SJSA1 (cell line): Measurements from ENCODE around the gene MFSD2A. TPM values are rescaled to one million over a fixed set of nuclear protein-coding genes. Genes with fewer than 3 reads are reported as not detected.

Experiments used
- DNase-seq, 2 experiments: peaks; one replicate each; pipeline ENCODE4 v3.0.0-alpha.2; 2015 to 2020; ENCODE audit warnings: low spot score in 2 of 2, low read depth in 1 of 2
- H3K27ac ChIP-seq: fragments of 250-450 bp; sonication (Bioruptor Pico); 2 replicates; pipeline ENCODE4 v1.5.1; 2020; ENCODE audit warnings: mild to moderate bottlenecking, moderate library complexity
- H3K27me3 ChIP-seq: fragments of 250-450 bp; sonication (Bioruptor Pico); replicated peaks from 2 replicates; pipeline ENCODE4 v1.5.1; 2020; ENCODE audit warnings: mild to moderate bottlenecking, moderate library complexity
- H3K36me3 ChIP-seq: fragments of 250-450 bp; sonication (Bioruptor Pico); 2 replicates; pipeline ENCODE4 v1.5.1; 2020; ENCODE audit warnings: mild to moderate bottlenecking
- H3K4me1 ChIP-seq: fragments of 250-450 bp; sonication (Bioruptor Pico); replicated peaks from 2 replicates; pipeline ENCODE4 v1.6.1; 2021; ENCODE audit warnings: mild to moderate bottlenecking
- H3K4me3 ChIP-seq: fragments of 250-450 bp; sonication (Bioruptor Pico); 2 replicates; pipeline ENCODE4 v1.5.1; 2020; ENCODE audit warnings: mild to moderate bottlenecking
- H3K9me3 ChIP-seq: fragments of 250-450 bp; sonication (Bioruptor Pico); replicated peaks from 2 replicates; pipeline ENCODE4 v1.5.1; 2020; ENCODE audit warnings: mild to moderate bottlenecking
- total RNA-seq: library from RNA; depleted of rRNA; stranded (reverse); fragments of >200 nt; shearing (Covaris generic); gene quantifications from 2 replicates; pipeline ENCODE4 v1.2.3, GENCODE V29; 2014

Gene MFSD2A
- total RNA-seq, 1 experiment from 2014 or later = 13.8 TPM

DNA sequence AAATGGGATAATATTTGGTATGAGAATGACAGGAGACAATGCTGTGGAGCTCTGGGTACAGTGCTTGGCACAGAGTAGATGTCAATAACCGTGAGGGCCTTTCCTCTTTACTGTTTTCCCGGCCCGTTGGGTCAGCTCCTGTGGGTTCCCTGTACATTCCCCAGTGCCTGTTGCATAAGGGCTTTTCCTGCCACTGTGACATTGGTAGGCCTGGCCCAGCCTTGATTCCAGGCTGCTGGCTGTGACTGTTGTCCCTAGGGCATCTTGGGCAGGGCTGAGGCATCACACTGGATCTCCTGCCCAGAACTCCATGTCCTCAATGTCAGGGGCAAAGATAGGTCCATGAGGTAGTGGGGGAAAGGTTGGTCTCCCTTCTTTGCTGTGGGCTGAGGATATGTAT lies 27.4 kb upstream of the MFSD2A start:
- H3K27ac ChIP-seq = no peak overlapping the region
- no peaks in the 10 kb centered on the region for H3K9me3 ChIP-seq
- no peak overlapping the region for H3K4me3 ChIP-seq
- no peak for DNase-seq
- no peaks in the 10 kb centered on the region for H3K36me3 ChIP-seq
- no peaks in the 10 kb centered on the region for H3K4me1 ChIP-seq
- no peaks in the 10 kb centered on the region for H3K27me3 ChIP-seq

GRCh38 chr1:39928809-39929587 lies 25.9 kb upstream of the MFSD2A start:
- Histone ChIP-seq H3K9me3 (no peaks in the 10 kb centered on the region), H3K27me3 (no peaks in the 10 kb centered on the region), H3K4me1 (no peaks in the 10 kb centered on the region), H3K27ac (no peak overlapping the region), H3K4me3 (no peak overlapping the region), H3K36me3 (no peaks in the 10 kb centered on the region)
- no peak for DNase-seq

DNA sequence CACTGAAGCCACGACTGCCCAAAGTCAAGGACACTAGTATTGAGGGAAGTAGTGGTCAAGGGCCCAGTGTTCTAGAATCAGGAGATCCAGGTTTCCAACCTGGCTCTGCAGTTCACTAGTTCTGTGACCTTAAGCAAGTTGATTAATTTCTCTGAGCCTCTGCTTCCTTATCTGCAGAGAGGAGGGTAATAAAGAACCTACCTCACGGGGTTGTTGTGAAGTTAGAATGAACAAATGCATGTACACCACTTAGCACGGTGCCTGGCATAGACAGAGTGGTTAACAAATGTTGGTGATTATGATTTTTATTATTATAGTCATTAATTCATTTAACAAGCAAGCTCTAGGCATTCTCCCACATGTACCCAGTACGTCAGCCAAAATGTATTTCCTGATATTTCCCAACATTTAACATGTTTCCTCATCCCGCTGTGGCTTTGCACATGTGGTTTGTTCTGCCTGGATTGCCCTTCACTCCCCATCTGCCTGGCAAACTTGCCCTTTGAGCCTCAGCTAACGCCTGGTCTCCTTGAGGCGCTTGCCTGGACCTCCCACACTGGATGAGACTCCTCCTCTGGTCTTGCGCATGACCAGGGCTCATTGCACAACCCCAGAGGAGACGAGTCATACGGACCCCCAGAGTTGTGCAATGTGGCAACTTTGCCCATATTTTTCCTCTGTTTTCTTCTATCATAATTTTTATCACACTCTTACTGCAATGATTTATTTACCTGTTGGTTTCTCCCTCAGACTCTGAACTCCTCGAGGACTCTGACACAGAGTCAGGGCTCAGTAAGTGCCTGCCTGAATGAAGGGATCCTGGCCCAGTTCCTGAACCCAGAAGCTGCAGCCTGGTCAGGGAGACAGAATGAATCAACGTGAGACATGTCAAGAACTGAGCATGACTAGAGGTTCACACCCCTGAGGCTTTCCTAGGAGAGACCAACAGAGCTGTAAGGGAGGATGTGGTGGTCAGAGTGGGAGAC lies 20.7 kb upstream of the MFSD2A start:
- Histone ChIP-seq H3K36me3 (no peaks in the 10 kb centered on the region), H3K27me3 (no peaks in the 10 kb centered on the region), H3K9me3 (no peaks in the 10 kb centered on the region), H3K27ac (no peak overlapping the region), H3K4me1 (0 out of 2 replicates have a peak, but pooled peaks cover 5% of the 10 kb centered on the region), H3K4me3 (no peak overlapping the region)
- no peak for DNase-seq

DNA sequence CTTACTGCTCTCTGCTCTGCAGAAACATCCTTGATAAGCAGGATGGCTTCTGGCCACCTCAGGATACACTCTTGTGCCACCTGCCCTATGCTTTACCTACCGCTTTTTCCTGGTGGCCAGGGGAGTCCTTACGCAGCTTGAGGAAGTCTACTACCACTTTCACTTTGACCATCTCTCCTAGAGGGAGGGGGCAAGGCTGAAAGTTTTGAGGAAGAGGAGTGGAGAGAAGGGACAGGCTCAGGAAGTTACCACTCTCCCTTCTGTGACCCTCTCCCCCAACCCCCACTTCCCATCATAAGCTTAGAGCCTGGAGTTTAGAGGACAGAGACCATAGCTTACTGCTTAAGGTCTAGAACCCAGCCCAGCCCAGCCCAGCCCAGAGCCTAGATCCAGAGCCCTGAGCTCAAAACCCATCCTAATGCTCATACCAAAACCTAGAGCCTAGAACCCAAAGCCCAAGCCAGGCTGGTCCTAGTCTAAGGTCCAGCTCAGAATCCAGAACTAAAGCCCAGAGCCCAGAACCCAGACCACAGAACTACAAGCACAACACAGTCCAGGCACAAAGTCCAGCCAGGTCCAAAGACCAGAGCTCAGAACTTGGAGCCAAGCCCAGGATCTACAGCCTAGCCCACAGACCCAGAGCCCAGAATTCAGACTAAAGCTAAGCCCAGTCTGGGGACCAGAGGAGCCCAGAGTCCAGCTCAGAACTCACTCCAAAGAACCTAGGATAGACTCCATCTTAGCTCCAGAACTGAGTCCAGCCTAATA lies 18.0 kb upstream of the MFSD2A start:
- H3K27me3 ChIP-seq = no peaks in the 10 kb centered on the region
- no peak overlapping the region for H3K27ac ChIP-seq
- no peak overlapping the region for H3K4me3 ChIP-seq
- 0 out of 2 replicates have a peak, but pooled peaks cover 5% of the 10 kb centered on the region for H3K4me1 ChIP-seq
- no peaks in the 10 kb centered on the region for H3K36me3 ChIP-seq
- H3K9me3 ChIP-seq = no peaks in the 10 kb centered on the region
- no peak for DNase-seq

GRCh38 chr1:39938856-39939255 lies 16.1 kb upstream of the MFSD2A start:
- Histone ChIP-seq H3K4me1 (0 out of 2 replicates have a peak, but pooled peaks cover 5% of the 10 kb centered on the region), H3K4me3 (no peak overlapping the region), H3K27ac (no peak overlapping the region), H3K27me3 (no peaks in the 10 kb centered on the region), H3K9me3 (no peaks in the 10 kb centered on the region), H3K36me3 (no peaks in the 10 kb centered on the region)
- no peak for DNase-seq

DNA sequence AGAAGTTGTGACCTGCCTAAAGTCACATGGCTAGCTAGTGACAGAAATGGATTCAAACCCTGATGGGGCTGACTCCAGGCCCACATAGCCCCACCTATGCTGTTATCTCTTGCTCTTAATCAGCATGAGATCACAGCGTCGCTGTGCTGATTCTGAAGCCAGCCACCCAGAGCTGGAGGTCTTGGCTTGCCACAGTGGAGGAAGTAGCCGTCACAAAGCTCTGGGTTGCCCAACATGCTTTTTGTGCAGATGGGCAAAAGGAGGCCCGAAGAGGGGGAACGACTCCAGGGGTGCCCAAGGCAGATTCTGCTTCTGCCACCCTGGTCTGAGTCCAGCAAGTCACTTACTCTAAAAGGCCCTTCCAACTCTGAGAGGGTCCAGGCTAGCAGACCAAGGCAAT lies 14.7 kb upstream of the MFSD2A start:
- DNase-seq = no peak

DNA sequence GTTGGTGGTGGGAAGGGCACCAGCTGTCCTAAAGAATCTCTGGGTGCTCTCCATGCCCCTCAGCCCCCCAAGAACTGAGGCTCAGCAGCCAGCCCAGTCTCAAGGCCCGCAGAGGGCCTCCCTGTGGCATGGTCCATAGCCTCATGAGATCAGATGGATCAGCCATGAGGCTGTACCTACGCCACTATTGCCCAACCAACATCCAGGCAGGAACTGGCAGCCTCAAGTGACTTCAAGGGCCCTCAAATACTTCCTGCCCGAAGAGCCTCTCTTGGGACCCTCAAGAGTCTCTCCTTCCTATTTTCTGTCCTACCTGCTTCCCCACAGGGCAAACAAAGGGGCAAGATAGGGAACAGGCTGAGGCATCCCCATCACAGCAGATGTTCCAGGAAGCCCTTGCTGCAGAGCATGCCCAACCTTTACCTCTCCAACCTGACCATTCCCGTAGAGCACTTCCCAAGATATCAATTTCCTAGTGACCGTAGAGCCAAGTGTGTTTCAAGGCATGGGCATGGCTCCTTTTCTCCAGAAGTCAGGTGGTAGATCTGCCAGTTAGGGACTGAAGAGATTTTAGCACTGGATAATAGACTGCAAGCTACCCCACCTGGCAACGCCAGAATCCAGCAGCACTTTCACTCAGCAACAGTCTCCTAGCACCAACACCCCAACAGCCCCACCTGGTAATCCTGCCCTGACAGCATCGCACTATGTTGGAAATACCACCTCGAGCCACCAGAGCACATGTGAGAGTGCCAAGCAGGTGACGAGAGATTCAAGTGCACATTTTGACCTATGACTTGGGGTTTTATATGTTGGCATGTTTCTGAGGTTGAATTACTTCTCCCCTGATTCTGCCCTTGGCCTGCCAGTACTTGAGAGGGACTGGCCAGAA lies 13.7 kb upstream of the MFSD2A start:
- no peaks in the 10 kb centered on the region for H3K9me3 ChIP-seq
- H3K36me3 ChIP-seq = no peaks in the 10 kb centered on the region

More for the DNA sequence above, 14.7 kb upstream of the MFSD2A start:
- Histone ChIP-seq H3K4me3 (no peak overlapping the region), H3K4me1 (no peaks in the 10 kb centered on the region), H3K9me3 (no peaks in the 10 kb centered on the region), H3K27me3 (no peaks in the 10 kb centered on the region), H3K36me3 (no peaks in the 10 kb centered on the region), H3K27ac (no peak overlapping the region)

DNA sequence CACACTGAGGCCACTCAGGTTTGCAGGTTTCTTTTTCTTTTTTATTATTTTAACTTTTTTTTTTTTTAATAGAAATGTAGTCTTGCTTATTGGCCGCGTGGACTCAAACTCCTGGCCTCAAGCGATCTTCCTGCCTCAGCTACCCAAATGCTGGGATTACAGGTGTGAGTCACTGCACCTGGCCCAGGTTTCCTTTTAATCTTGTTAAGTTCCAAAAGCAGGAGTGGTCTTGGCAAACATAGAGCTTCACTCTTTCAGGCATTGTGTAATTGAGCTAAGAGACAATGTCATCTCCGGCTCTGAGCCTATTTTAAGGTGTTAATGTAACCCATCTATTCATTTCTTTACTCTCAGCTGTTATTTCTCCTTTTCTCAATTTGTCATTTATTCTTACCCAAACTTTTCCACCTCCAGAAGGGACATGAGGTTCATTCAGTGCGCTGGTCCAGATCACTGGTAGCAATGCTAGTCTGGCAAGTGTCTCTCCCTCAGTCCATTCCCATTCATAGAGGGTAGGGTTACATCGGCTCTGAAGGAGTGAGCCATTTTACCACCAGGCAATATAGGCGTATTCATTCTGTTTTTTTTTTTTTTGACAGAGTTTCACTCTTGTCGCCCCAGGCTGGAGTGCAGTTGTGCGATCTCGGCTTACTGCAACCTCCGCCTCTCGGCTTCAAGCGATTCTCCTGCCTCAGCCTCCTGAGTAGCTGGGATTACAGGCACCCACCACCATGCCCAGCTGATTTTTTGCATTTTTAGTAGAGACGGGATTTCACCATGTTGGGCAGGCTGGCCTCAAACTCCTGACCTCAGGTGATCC lies 11.3 kb upstream of the MFSD2A start:
- H3K27me3 ChIP-seq = peaks cover 3% of the 10 kb centered on the region; the same call in 1 of the 2 replicates

More for the DNA sequence above, 13.7 kb upstream of the MFSD2A start:
- Histone ChIP-seq H3K27ac (no peak overlapping the region), H3K4me3 (no peak overlapping the region), H3K27me3 (no peaks in the 10 kb centered on the region), H3K4me1 (no peaks in the 10 kb centered on the region)
- no peak for DNase-seq

DNA sequence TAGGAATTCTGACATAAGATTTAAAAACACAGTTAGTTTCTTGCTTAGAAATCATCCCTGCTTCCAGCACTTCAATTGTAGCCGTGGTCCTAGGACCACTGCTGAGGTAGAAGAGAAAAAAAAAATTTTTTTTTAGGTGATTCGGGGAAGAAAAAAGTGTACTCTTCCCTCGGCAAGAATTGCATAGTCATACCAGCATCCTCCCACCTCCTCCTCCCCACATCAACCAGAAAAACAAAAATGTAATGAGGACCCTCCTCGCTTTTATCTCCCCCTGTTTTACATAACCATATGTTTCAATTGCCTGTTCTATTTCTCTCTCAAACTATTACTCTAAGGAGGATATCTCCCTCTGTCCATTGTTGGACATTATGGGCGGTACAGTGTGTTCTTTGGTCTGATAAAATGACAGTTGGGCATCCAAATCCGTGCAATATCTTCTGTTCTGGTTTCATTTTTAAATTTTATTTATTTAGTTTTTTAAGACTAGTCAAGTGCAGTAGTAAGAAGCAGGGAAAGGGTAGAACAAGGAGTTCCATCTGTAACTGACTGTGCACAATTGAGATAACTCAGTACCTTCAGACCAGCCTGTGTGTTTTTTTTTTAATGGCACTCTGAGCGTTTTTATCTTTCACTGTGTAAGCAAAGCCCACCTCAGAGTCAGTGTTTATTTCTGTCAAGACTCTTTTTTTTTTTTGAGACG lies 10.4 kb upstream of the MFSD2A start:
- Histone ChIP-seq H3K4me1 (no peaks in the 10 kb centered on the region), H3K36me3 (no peaks in the 10 kb centered on the region), H3K4me3 (no peak overlapping the region), H3K9me3 (no peaks in the 10 kb centered on the region; the same call in 1 of the 2 replicates), H3K27me3 (peaks cover 3% of the 10 kb centered on the region; the same call in 1 of the 2 replicates), H3K27ac (no peak overlapping the region)
- DNase-seq = no peak

More for the DNA sequence above, 11.3 kb upstream of the MFSD2A start:
- Histone ChIP-seq H3K36me3 (no peaks in the 10 kb centered on the region), H3K9me3 (no peaks in the 10 kb centered on the region; the same call in 1 of the 2 replicates), H3K4me3 (no peak overlapping the region), H3K4me1 (no peaks in the 10 kb centered on the region), H3K27ac (no peak overlapping the region)
- DNase-seq = no peak

DNA sequence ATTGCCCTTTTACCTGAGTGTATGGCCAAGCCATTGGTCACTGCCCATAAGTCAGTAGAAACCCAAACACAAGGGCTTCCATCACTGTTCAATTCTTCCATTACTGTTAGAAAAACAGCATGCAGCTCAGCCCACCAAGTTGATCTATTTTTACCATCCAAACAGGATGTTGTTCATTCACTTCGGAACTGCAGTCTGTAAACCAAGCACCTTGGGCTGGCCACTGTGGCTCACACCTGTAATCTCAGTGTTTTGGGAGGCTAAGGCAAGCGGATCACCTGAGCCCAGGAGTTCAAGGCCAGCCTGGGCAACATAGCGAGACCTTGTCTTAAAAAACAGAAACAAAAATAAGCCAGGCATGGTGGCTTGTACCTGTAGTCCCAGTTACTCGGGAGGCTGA lies 8.7 kb upstream of the MFSD2A start:
- Histone ChIP-seq H3K27me3 (peaks cover 3% of the 10 kb centered on the region; the same call in 1 of the 2 replicates), H3K4me3 (no peak overlapping the region), H3K9me3 (no peaks in the 10 kb centered on the region; the same call in 1 of the 2 replicates), H3K36me3 (no peaks in the 10 kb centered on the region), H3K4me1 (no peaks in the 10 kb centered on the region), H3K27ac (no peak overlapping the region)
- DNase-seq = no peak

GRCh38 chr1:39947260-39947659 lies 7.7 kb upstream of the MFSD2A start:
- no peaks in the 10 kb centered on the region for H3K36me3 ChIP-seq
- no peak overlapping the region for H3K27ac ChIP-seq
- 0 out of 2 replicates have a peak, but pooled peaks cover 2% of the 10 kb centered on the region for H3K4me1 ChIP-seq
- peaks cover 3% of the 10 kb centered on the region; the same call in 1 of the 2 replicates for H3K27me3 ChIP-seq
- no peak overlapping the region for H3K4me3 ChIP-seq
- no peak for DNase-seq
- H3K9me3 ChIP-seq = no peaks in the 10 kb centered on the region; the same call in 1 of the 2 replicates
